MM.1S (cell line): Measurements from ENCODE around the gene CTTNBP2NL.

ENCODE experiments used
- EZH2 ChIP-seq: fragments of 300-600 bp; sonication (generic); optimal IDR thresholded peaks from 2 replicates; pipeline ENCODE3; 2017; ENCODE audit warnings: low read depth, mild to moderate bottlenecking, antibody characterized with exemption, low read length, mixed read lengths
- TF ChIP-seq, protein P1 (sequence below): fragments of 300-600 bp; sonication (generic); IDR thresholded peaks from 2 replicates; pipeline ENCODE4 v1.5.1; 2016; ENCODE audit warnings: antibody characterized with exemption, low read length, mixed read lengths

DNA sequence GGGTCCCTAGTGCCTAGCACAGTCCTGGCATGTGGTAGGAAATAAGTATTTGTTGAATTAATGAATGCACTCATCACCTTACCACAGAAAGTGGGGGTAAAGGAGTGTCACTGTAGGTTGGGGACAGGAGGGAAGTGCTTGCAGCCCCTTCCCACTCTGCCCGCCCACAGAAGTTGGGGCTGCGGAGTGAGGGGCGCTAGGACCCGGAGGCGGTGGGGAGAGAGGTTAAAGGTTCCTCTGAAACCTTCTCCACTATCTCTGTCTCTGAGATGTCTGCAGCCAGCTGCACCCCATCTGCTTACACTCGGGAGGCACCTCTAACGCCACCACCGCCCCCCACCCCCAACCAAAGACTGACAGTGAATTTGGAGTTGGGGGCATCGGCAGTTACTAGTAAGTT, 111.3 kb downstream of the CTTNBP2NL start:
- TF ChIP-seq, protein P1, sequence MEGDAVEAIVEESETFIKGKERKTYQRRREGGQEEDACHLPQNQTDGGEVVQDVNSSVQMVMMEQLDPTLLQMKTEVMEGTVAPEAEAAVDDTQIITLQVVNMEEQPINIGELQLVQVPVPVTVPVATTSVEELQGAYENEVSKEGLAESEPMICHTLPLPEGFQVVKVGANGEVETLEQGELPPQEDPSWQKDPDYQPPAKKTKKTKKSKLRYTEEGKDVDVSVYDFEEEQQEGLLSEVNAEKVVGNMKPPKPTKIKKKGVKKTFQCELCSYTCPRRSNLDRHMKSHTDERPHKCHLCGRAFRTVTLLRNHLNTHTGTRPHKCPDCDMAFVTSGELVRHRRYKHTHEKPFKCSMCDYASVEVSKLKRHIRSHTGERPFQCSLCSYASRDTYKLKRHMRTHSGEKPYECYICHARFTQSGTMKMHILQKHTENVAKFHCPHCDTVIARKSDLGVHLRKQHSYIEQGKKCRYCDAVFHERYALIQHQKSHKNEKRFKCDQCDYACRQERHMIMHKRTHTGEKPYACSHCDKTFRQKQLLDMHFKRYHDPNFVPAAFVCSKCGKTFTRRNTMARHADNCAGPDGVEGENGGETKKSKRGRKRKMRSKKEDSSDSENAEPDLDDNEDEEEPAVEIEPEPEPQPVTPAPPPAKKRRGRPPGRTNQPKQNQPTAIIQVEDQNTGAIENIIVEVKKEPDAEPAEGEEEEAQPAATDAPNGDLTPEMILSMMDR = no peak
- TF ChIP-seq EZH2 = no peak
